AG10803 (cell line): ENCODE results near the gene CNBP.
"Not testable (repeated sequence)": the region's sequence is repeated elsewhere in the genome, so short reads cannot be mapped to it uniquely, and the experiment has no call there.

ENCODE experiments used
- DNase-seq: peaks from one replicate; pipeline ENCODE4 v3.0.0; 2010; ENCODE audit warnings: low read depth
- H3K4me3 ChIP-seq: 2 replicates; pipeline ENCODE4 v1.5.1; 2011; ENCODE audit warnings: mild to moderate bottlenecking, low read length, control low read depth
- TF ChIP-seq, protein P1 (sequence below): conservative IDR thresholded peaks from 2 replicates; pipeline ENCODE4 v1.5.1; 2011; ENCODE audit warnings: mild to moderate bottlenecking, low read length, control low read depth, inconsistent platforms

The CNBP gene

GRCh38 chr3:129139911-129140310 is 43.8 kb downstream of the CNBP start:
- TF ChIP-seq, protein P1, sequence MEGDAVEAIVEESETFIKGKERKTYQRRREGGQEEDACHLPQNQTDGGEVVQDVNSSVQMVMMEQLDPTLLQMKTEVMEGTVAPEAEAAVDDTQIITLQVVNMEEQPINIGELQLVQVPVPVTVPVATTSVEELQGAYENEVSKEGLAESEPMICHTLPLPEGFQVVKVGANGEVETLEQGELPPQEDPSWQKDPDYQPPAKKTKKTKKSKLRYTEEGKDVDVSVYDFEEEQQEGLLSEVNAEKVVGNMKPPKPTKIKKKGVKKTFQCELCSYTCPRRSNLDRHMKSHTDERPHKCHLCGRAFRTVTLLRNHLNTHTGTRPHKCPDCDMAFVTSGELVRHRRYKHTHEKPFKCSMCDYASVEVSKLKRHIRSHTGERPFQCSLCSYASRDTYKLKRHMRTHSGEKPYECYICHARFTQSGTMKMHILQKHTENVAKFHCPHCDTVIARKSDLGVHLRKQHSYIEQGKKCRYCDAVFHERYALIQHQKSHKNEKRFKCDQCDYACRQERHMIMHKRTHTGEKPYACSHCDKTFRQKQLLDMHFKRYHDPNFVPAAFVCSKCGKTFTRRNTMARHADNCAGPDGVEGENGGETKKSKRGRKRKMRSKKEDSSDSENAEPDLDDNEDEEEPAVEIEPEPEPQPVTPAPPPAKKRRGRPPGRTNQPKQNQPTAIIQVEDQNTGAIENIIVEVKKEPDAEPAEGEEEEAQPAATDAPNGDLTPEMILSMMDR = no peak
- DNase-seq = no peak
- H3K4me3 ChIP-seq = no peak overlapping the region

GRCh38 chr3:129136275-129136674 is 47.4 kb downstream of the CNBP start:
- not testable (repeated sequence) for H3K4me3 ChIP-seq

GRCh38 chr3:129132097-129132866 is 51.4 kb downstream of the CNBP start:
- no peak for DNase-seq
- TF ChIP-seq, protein P1 = no peak
- no peak overlapping the region for H3K4me3 ChIP-seq

More at GRCh38 chr3:129136275-129136674, 47.4 kb downstream of the CNBP start:
- not testable (repeated sequence) for DNase-seq

- TF ChIP-seq, protein P1 = no peak
- H3K4me3 ChIP-seq = no peak overlapping the region
- no peak for DNase-seq
Measured at GRCh38 chr3:129131465-129132088, 52.1 kb downstream of the CNBP start.

GRCh38 chr3:129130291-129130813 is 53.3 kb downstream of the CNBP start:
- no peak for DNase-seq
- TF ChIP-seq, protein P1 = no peak
- H3K4me3 ChIP-seq = no peak overlapping the region

DNA sequence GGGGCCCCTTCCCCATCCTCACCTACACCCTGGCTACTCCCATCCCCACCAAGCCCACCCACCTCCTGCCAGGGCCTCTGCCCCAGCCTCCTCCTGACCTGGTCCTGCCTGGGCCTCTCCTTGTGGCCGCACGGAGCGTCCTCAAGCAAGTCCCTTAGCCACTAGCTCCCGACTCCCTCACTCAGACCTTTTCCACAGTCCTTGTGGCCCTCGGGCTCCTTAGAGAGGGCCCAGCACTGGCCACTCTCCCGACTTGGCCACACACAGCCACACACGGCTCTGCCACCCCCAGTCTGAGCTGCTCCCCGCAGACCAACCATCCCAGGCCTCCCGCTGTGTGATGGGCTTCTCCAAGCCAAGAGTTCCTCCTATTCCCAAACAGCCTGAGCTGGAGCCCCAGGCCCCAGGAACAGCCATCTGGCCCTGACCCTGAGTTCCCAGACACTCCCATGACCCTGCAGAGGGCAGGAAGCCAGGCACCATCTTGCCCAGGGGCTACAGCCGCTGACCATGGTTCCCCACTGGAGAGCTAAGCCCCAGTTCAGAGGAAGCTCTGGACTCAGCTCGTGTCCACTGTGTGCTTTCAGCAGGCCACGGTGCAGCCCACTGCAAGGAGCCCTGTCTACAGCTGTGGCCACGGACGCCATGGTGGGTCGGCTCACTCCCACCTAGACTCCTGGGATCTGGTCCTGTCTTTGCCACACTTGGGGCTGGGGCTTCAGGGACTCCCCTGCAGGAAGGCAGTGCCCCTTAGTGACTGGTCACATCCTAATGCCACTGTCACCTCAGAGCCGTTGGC is 55.1 kb downstream of the CNBP start:
- TF ChIP-seq, protein P1 = no peak
- DNase-seq = no peak

DNA sequence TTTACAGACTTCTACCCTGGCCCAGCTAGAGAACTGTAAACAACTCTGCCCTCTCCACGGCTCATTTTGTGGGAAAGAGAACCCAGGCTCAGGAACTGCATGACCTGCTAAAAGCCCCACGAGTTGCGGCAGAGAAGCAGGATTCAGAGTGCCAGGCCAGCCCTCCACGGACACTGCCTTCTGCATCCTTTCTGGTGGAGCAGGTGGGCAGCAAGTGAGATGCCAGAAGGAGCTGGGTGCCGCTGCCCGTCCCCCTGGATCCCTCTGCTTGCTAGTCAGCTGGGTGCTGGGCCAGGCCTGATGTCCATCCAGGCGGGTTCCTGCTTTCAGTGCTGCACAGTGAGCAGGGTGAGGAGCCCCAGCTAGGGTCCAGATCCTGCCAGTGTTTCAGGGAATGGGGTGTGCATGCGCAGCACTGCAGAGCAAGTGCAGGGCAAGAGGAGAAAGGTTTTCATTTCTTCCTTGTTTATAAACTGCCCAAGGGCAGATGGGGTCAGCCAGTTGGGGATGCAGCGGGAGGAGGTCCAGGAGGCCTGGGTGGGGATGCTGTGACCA is 56.9 kb downstream of the CNBP start:
- DNase-seq = no peak
- TF ChIP-seq, protein P1 = no peak
- no peak overlapping the region for H3K4me3 ChIP-seq

More for the DNA sequence above, 55.1 kb downstream of the CNBP start:
- H3K4me3 ChIP-seq = no peak overlapping the region
